Measurements from ENCODE around the gene SRPK2.
"Not testable (repeated sequence)": the region's sequence is repeated elsewhere in the genome, so short reads cannot be mapped to it uniquely, and the experiment has no call there.

Gene SRPK2

GRCh38 chr7:105279688-105280007, 109.1 kb downstream of the SRPK2 start:
- intact Hi-C loops (cut with DNase I) = no loop called here
- DNase-seq = no peak

- DNase-seq = peak in 39 of 42 donors; percentile 24 to 76 (median 46)
Measured at GRCh38 chr7:105278973-105279687, 109.6 kb downstream of the SRPK2 start.

GRCh38 chr7:105278565-105278964, 110.2 kb downstream of the SRPK2 start:
- no peak for DNase-seq
- intact Hi-C loops (cut with DNase I) = no loop called here

More at GRCh38 chr7:105278973-105279687, 109.6 kb downstream of the SRPK2 start:
- intact Hi-C loops (cut with DNase I) = no loop called here

- intact Hi-C loops (cut with DNase I) = no loop called here
- no peak for DNase-seq
Measured at GRCh38 chr7:105277341-105277740, 111.4 kb downstream of the SRPK2 start.

- DNase-seq = peak in 14 of 42 donors; percentile 14 to 63 (median 29)
- intact Hi-C loops (cut with DNase I) = no loop called here
Measured at GRCh38 chr7:105270117-105270516, 118.6 kb downstream of the SRPK2 start.

- DNase-seq = no peak
- intact Hi-C loops (cut with DNase I) = loop anchor here (10.0 kb wide), 1 partner anchor 75 kb away; no protein-coding TSS in a partner anchor
Measured at GRCh38 chr7:105269397-105269796, 119.3 kb downstream of the SRPK2 start.

- DNase-seq = peak in 14 of 42 donors; percentile 27 to 68 (median 46)
Measured at GRCh38 chr7:105268511-105269392, 120.0 kb downstream of the SRPK2 start.

GRCh38 chr7:105268056-105268455, 120.7 kb downstream of the SRPK2 start:
- peak in 1 of 42 donors; percentile 11 for DNase-seq
- intact Hi-C loops (cut with DNase I) = loop anchor here (10.0 kb wide), 1 partner anchor 73 kb away; no protein-coding TSS in a partner anchor

More at GRCh38 chr7:105268511-105269392, 120.0 kb downstream of the SRPK2 start:
- intact Hi-C loops (cut with DNase I) = loop anchor here (10.0 kb wide), 1 partner anchor 74 kb away; no protein-coding TSS in a partner anchor

GRCh38 chr7:105267244-105267643, 121.5 kb downstream of the SRPK2 start:
- peak in 2 of 42 donors; percentile 13 to 16 for DNase-seq
- intact Hi-C loops (cut with DNase I) = loop anchor here (10.0 kb wide), 1 partner anchor 72 kb away; no protein-coding TSS in a partner anchor

- DNase-seq = no peak
- intact Hi-C loops (cut with DNase I) = loop anchor here (10.0 kb wide), 1 partner anchor 70 kb away; no protein-coding TSS in a partner anchor
Measured at GRCh38 chr7:105264707-105265106, 124.0 kb downstream of the SRPK2 start.

GRCh38 chr7:105261689-105262088, 127.0 kb downstream of the SRPK2 start:
- intact Hi-C loops (cut with DNase I) = loop anchor here (10.0 kb wide), 1 partner anchor 67 kb away; no protein-coding TSS in a partner anchor
- DNase-seq = no peak

GRCh38 chr7:105260201-105260871, 128.4 kb downstream of the SRPK2 start:
- not testable (repeated sequence) for DNase-seq
- intact Hi-C loops (cut with DNase I) = loop anchor here (10.0 kb wide), 1 partner anchor 66 kb away; no protein-coding TSS in a partner anchor

- intact Hi-C loops (cut with DNase I); DNase-seq: not testable (repeated sequence)
Measured at GRCh38 chr7:105258919-105259318, 129.8 kb downstream of the SRPK2 start.

GRCh38 chr7:105257338-105257737, 131.4 kb downstream of the SRPK2 start:
- DNase-seq = no peak
- intact Hi-C loops (cut with DNase I) = no loop called here

GRCh38 chr7:105256761-105257231, 131.9 kb downstream of the SRPK2 start:
- no peak for DNase-seq
- intact Hi-C loops (cut with DNase I) = no loop called here

GRCh38 chr7:105250706-105251105, 138.0 kb downstream of the SRPK2 start:
- intact Hi-C loops (cut with DNase I) = no loop called here
- no peak for DNase-seq

GRCh38 chr7:105250239-105250638, 138.5 kb downstream of the SRPK2 start:
- DNase-seq = no peak
- intact Hi-C loops (cut with DNase I) = no loop called here

- intact Hi-C loops (cut with DNase I) = no loop called here
- DNase-seq = no peak
Measured at GRCh38 chr7:105249216-105249615, 139.5 kb downstream of the SRPK2 start.

GRCh38 chr7:105246679-105247078, 142.0 kb downstream of the SRPK2 start:
- intact Hi-C loops (cut with DNase I) = no loop called here
- DNase-seq = no peak

Measured in head of caudate nucleus (tissue), 42 donors.